MCF 10A (cell line): Measurements from ENCODE around the gene MYL6B. TPM values are rescaled to one million over a fixed set of nuclear protein-coding genes. Genes with fewer than 3 reads are reported as not detected.
"Not testable (repeated sequence)": the region's sequence is repeated elsewhere in the genome, so short reads cannot be mapped to it uniquely, and the experiment has no call there.

ENCODE experiments used
- BruUV-seq: library from RNA; stranded (reverse); fragments of 400-500 nt; replicated peaks from 2 replicates; lab custom pipeline; 2021; lab: Mats Ljungman, UMichigan
- CTCF ChIA-PET: fragments of 300-600 bp; sonication (Branson Sonifier 250); formaldehyde crosslinking; extraction: SDS; loops from one replicate; lab custom pipeline; 2021; ENCODE audit warnings: antibody characterized with exemption, inconsistent platforms; lab: Yijun Ruan, JAX
- POLR2A ChIA-PET: fragments of 300-600, 350-650 bp; sonication (Branson Sonifier 250); formaldehyde crosslinking; extraction: SDS; loops from one replicate; lab custom pipeline; 2020; ENCODE audit warnings: antibody characterized with exemption, inconsistent platforms; lab: Yijun Ruan, JAX
- DNase-seq: peaks from one replicate; pipeline ENCODE4 v3.0.0-alpha.2; 2018; ENCODE audit not compliant: unreplicated experiment
- H3K27ac Mint-ChIP-seq: one replicate; pipeline ENCODE4 v1.8.0; 2022; ENCODE audit warnings: mild to moderate bottlenecking, low read depth, mixed read lengths; ENCODE audit not compliant: unreplicated experiment
- H3K27me3 Mint-ChIP-seq: one replicate; pipeline ENCODE4 v1.8.0; 2022; ENCODE audit warnings: mixed read lengths; ENCODE audit not compliant: insufficient read depth, unreplicated experiment
- H3K36me3 Mint-ChIP-seq: one replicate; pipeline ENCODE4 v1.8.0; 2022; ENCODE audit warnings: mild to moderate bottlenecking, moderate library complexity, mixed read lengths; ENCODE audit not compliant: insufficient read depth, unreplicated experiment
- H3K4me1 Mint-ChIP-seq: one replicate; pipeline ENCODE4 v1.8.0; 2022; ENCODE audit warnings: mixed read lengths; ENCODE audit not compliant: insufficient read depth, unreplicated experiment
- H3K4me3 Mint-ChIP-seq: one replicate; pipeline ENCODE4 v1.8.0; 2022; ENCODE audit warnings: mild to moderate bottlenecking, moderate library complexity, mixed read lengths; ENCODE audit not compliant: unreplicated experiment
- H3K9me3 Mint-ChIP-seq: one replicate; pipeline ENCODE4 v1.8.0; 2022; ENCODE audit warnings: mixed read lengths; ENCODE audit not compliant: unreplicated experiment
- CTCF ChIP-seq: fragments of 200-600 bp; IDR thresholded peaks from one replicate; pipeline ENCODE4 v1.8.0; 2022; ENCODE audit warnings: antibody characterized with exemption, mild to moderate bottlenecking; ENCODE audit not compliant: unreplicated experiment
- intact Hi-C: fragments of 100-400 bp; cut with micrococcal nuclease; formaldehyde crosslinking; loops from 2 replicates; pipeline ENCODE4 v1.14.1; 2022
- total RNA-seq: library from RNA; stranded (reverse); gene quantifications from 2 replicates; pipeline ENCODE4 v1.2.3, GENCODE V29; 2022

Gene MYL6B
- total RNA-seq, 1 experiment from 2014 or later, result 46.0 TPM

- DNase-seq, result peak; percentile 33
- BruUV-seq, result no TSS peak
- Mint-ChIP-seq H3K27ac (peak overlapping the region; percentile 100), H3K9me3 (no peaks in the 10 kb centered on the region), H3K4me3 (peak overlapping the region; percentile 95), H3K4me1 (peaks cover 24% of the 10 kb centered on the region), H3K36me3 (peaks cover 71% of the 10 kb centered on the region), H3K27me3 (no peaks in the 10 kb centered on the region)
- no peak for TF ChIP-seq CTCF
- POLR2A ChIA-PET, result interaction anchor here (0.5 to 6.7 kb wide), 23 partner anchors 9 to 557 kb away, joined by 3 to 249 read pairs (median 4); partner anchors contain the start of genes DNAJC14, ERBB3, ESYT1 and MYL6
- CTCF ChIA-PET, result interaction anchor here (0.6 to 1.7 kb wide), 4 partner anchors 10 to 229 kb away, joined by 3 to 8 read pairs (median 6); no protein-coding TSS in a partner anchor
- intact Hi-C loops, result loop anchor here (5.0 kb wide), 2 partner anchors 37 to 352 kb away; partner anchors contain the start of genes MYL6B and SPRYD4
Observed at GRCh38 chr12:56115329-56115728, 37.1 kb upstream of the MYL6B start.

GRCh38 chr12:56116267-56117081 is 35.9 kb upstream of the MYL6B start, which contains the start of gene RPL41:
Gene RPL41, plus strand, starts transcription at chr12:56116633.
- DNase-seq, result peak; percentile 96
- ChIA-PET CTCF (interaction anchor here (0.7 to 3.8 kb wide), 10 partner anchors 8 to 152 kb away, joined by 3 to 57 read pairs (median 6); partner anchors contain the start of genes ANKRD52, PA2G4 and SMARCC2), POLR2A (interaction anchor here (0.6 to 6.7 kb wide), 34 partner anchors 10 to 971 kb away, joined by 3 to 249 read pairs (median 5); partner anchors contain the start of genes CNPY2, DNAJC14, ERBB3 and ESYT1)
- Mint-ChIP-seq H3K27ac (peak within 1 kb of the TSS; percentile 100), H3K4me1 (peaks cover 18% of the 10 kb centered on the region), H3K9me3 (no peaks in the 10 kb centered on the region), H3K27me3 (no peaks in the 10 kb centered on the region), H3K36me3 (peaks cover 59% of the 10 kb centered on the region), H3K4me3 (peak within 1 kb of the TSS; percentile 95)
- intact Hi-C loops, result loop anchor here (1.0 to 5.0 kb wide), 5 partner anchors 36 to 351 kb away; partner anchors contain the start of genes MYL6B, SPRYD4 and SUOX
- BruUV-seq, result no TSS peak
- TF ChIP-seq CTCF, result no peak

DNA sequence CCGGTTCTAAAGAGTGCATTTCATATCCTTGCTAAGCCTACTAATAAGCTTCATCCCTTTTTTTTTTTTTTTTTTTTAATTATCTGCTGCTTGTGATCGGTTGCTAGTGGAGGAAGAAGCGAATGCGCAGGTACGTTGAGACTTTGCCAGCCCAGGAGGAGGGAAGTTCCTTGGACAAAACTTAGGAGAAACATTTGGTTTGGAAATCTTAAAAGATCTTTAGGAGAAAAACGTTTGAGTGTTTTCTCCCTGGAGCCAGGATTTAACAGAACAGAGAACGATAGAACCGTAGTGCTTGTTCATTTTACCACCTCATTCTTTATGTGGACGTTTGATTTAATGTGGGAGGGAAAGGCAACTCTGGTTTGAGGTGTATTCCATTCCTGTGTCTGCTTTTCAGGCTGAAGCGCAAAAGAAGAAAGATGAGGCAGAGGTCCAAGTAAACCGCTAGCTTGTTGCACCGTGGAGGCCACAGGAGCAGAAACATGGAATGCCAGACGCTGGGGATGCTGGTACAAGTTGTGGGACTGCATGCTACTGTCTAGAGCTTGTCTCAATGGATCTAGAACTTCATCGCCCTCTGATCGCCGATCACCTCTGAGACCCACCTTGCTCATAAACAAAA is 35.2 kb upstream of the MYL6B start:
- H3K27me3 Mint-ChIP-seq, DNase-seq, H3K9me3 Mint-ChIP-seq: not testable (repeated sequence)
- ChIA-PET CTCF (interaction anchor here (0.6 to 3.8 kb wide), 13 partner anchors 7 to 1237 kb away, joined by 3 to 57 read pairs (median 5); partner anchors contain the start of genes ANKRD52, ESYT1, PA2G4 and RNF41), POLR2A (interaction anchor here (0.6 to 6.7 kb wide), 36 partner anchors 11 to 971 kb away, joined by 3 to 249 read pairs (median 6); partner anchors contain the start of genes ANKRD52, CNPY2, DNAJC14 and ERBB3)
- H3K27ac Mint-ChIP-seq, result peak overlapping the region; percentile 100
- TSS peak; percentile 91 for BruUV-seq
- peaks cover 18% of the 10 kb centered on the region for H3K4me1 Mint-ChIP-seq
- H3K36me3 Mint-ChIP-seq, result peaks cover 52% of the 10 kb centered on the region
- peak overlapping the region; percentile 95 for H3K4me3 Mint-ChIP-seq
- intact Hi-C loops, result loop anchor here (2.0 to 5.0 kb wide), 3 partner anchors 35 to 350 kb away; partner anchors contain the start of genes MYL6B, SPRYD4 and SUOX
